CD8-positive, alpha-beta memory T cell (primary cell): ENCODE measurements around the gene NUP188. TPM values are rescaled to one million over a fixed set of nuclear protein-coding genes. Genes with fewer than 3 reads are reported as not detected.

Experiments
- CTCF ChIA-PET: fragments of 350-600 bp; sonication (Branson Sonifier 250); formaldehyde crosslinking; loops from one replicate; lab custom pipeline; 2021; ENCODE audit warnings: antibody characterized with exemption; lab: Charles Lee
- POLR2A ChIA-PET: fragments of 350-600 bp; sonication (Branson Sonifier 250); formaldehyde crosslinking; loops from one replicate; lab custom pipeline; 2021; ENCODE audit warnings: antibody characterized with exemption; lab: Charles Lee
- DNase-seq, 5 donors: peaks; one replicate each; pipeline versions ENCODE4 v3.0.0 to v3.0.0-alpha.2; 2020 to 2022; ENCODE audit warnings: mixed read lengths in 1 of 5
- H3K27ac ChIP-seq: one replicate; pipeline ENCODE4 v1.7.0; 2013; ENCODE audit warnings: low read depth, mild to moderate bottlenecking, low read length, moderate library complexity
- H3K27me3 ChIP-seq: 2 replicates; pipeline ENCODE4 v1.7.0; 2013; ENCODE audit warnings: low read length, mild to moderate bottlenecking; ENCODE audit not compliant: insufficient read depth, poor library complexity, severe bottlenecking
- H3K36me3 ChIP-seq: 2 replicates; pipeline ENCODE4 v1.7.0; 2013; ENCODE audit warnings: mild to moderate bottlenecking, low read length, moderate library complexity; ENCODE audit not compliant: insufficient read depth
- H3K4me1 ChIP-seq: 2 replicates; pipeline ENCODE4 v1.7.0; 2013; ENCODE audit warnings: mild to moderate bottlenecking, low read length, moderate library complexity; ENCODE audit not compliant: insufficient read depth
- H3K4me3 ChIP-seq: 2 replicates; pipeline ENCODE4 v1.7.0; 2013; ENCODE audit warnings: mild to moderate bottlenecking, low read length
- H3K9me3 ChIP-seq: 2 replicates; pipeline ENCODE4 v1.7.0; 2013; ENCODE audit warnings: mild to moderate bottlenecking, low read length
- H3K27ac Mint-ChIP-seq, 8 donors: one replicate each; pipeline ENCODE4 v1.8.0; 2020 to 2021; ENCODE audit warnings: mixed read lengths in 8 of 8, mild to moderate bottlenecking in 6 of 8, inconsistent platforms in 3 of 8, moderate library complexity in 3 of 8
- H3K27me3 Mint-ChIP-seq, 2 donors: one replicate each; pipeline ENCODE4 v1.8.0; 2020 to 2021; ENCODE audit warnings: mixed read lengths in 2 of 2, mild to moderate bottlenecking in 1 of 2, moderate library complexity in 1 of 2
- H3K36me3 Mint-ChIP-seq, 3 donors: one replicate each; pipeline ENCODE4 v1.8.0; 2020 to 2021; ENCODE audit warnings: mixed read lengths in 3 of 3, inconsistent platforms in 1 of 3, mild to moderate bottlenecking in 1 of 3
- H3K4me1 Mint-ChIP-seq, 3 donors: one replicate each; pipeline ENCODE4 v1.8.0; 2020 to 2021; ENCODE audit warnings: mixed read lengths in 3 of 3, inconsistent platforms in 1 of 3, mild to moderate bottlenecking in 1 of 3
- H3K4me3 Mint-ChIP-seq, 7 donors: one replicate each; pipeline ENCODE4 v1.8.0; 2020 to 2021; ENCODE audit warnings: mixed read lengths in 7 of 7, mild to moderate bottlenecking in 6 of 7, moderate library complexity in 4 of 7, inconsistent platforms in 2 of 7
- H3K9me3 Mint-ChIP-seq, 5 donors: one replicate each; pipeline ENCODE4 v1.8.0; 2020 to 2022; ENCODE audit warnings: mixed read lengths in 5 of 5, mild to moderate bottlenecking in 3 of 5, moderate library complexity in 2 of 5, inconsistent platforms in 1 of 5
- polyA plus RNA-seq: library from polyadenylated mRNA; unstranded; fragments of 300-500 nt; fragmentation: Illumina TruSeq; gene quantifications from one replicate; pipeline ENCODE4 v1.2.3, GENCODE V29; 2021
- total RNA-seq, 2 experiments: library from RNA; stranded (reverse); gene quantifications; one replicate each; pipeline ENCODE4 v1.2.3, GENCODE V29; 2021

NUP188 gene
- total and polyA plus RNA-seq, 3 experiments from 2014 or later: 41.3 to 150 (median 144) TPM

DNA sequence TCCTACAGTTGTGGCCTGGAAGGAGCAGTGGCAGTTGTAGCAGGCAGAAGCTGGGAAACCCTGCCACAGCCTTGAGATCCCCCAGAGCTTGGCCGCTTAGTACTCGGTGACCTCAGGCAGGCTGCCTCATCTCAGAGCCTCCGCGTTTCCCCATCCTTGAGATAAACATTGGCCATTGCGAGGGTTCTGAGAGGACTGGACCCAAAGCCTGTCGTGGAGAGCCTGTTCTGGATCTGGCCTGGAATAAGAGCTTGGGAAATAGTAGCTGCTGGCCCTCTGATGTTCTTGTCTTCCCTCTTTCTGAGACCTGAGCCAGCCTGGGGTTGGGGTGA, 90.2 kb downstream of the NUP188 start:
- Histone ChIP-seq H3K9me3 (no peaks in the 10 kb centered on the region), H3K36me3 (peaks cover 11% of the 10 kb centered on the region), H3K27ac (peak overlapping the region; percentile 74), H3K27me3 (no peaks in the 10 kb centered on the region), H3K4me3 (peak overlapping the region; percentile 83), H3K4me1 (peaks cover 30% of the 10 kb centered on the region)
- no peaks in the 10 kb centered on the region for H3K9me3 Mint-ChIP-seq
- no peaks in the 10 kb centered on the region for H3K27me3 Mint-ChIP-seq
- ChIA-PET POLR2A (interaction anchor here (1.1 kb wide), 1 partner anchor 10 kb away, joined by 7 read pairs; the partner anchor contains the start of gene SH3GLB2), CTCF (interaction anchor here (0.6 to 1.0 kb wide), 2 partner anchors 9 to 94 kb away, joined by 3 read pairs; partner anchors contain the start of gene SH3GLB2)
- H3K4me3 Mint-ChIP-seq: peak overlapping the region; percentile 95 to 100 (median 97)
- peak overlapping the region in 5 of 8 donors; percentile 29 to 65 (median 44) for H3K27ac Mint-ChIP-seq
- no peak for DNase-seq
- H3K4me1 Mint-ChIP-seq: peaks cover 36 to 48% (median 38%) of the 10 kb centered on the region in 3 donors
- peaks cover 0 to 29% (median 3%) of the 10 kb centered on the region in 3 donors for H3K36me3 Mint-ChIP-seq

DNA sequence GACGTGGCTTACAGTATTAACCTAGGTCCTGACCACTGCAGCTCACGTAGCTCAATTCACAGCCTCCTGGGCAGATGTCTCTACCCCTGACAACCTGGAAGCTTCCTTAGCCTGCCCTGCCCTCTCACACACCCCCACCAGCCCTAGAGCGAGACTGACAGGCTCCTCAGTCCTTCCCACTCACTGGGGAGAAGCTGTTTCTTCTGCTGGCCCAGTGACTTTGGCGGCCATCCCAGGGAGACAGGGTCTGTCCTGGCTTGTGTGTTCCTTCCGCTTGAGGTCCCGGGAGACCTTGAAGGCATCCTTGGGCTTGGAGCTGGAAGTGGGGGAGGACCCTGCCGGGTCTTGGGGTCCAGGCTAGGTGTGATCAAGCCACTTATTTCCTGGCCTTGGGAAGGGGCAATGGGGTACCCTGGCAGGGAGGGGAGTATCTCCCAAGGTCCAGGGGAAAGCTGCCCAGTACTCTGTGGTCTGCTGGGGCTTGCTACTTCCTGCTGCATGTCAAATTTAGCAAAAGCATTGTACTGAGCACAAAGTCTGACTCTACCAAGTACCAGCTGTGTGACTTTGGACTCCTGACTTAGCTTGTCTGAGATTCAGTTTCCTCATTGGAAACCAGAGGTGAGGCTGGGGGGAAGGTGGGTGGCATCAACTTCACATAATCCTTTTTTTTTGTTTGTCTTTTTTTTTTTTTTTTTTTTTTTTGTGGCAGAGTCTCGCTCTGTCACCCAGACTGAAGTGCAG, 90.8 kb downstream of the NUP188 start:
- Mint-ChIP-seq H3K36me3 (peaks cover 0 to 35% (median 3%) of the 10 kb centered on the region in 3 donors), H3K9me3 (no peaks in the 10 kb centered on the region), H3K4me1 (peaks cover 36 to 48% (median 38%) of the 10 kb centered on the region in 3 donors), H3K27ac (peak overlapping the region in 7 of 8 donors; percentile 21 to 68 (median 44)), H3K4me3 (peak overlapping the region; percentile 95 to 100 (median 97)), H3K27me3 (no peaks in the 10 kb centered on the region)
- Histone ChIP-seq H3K36me3 (peaks cover 11% of the 10 kb centered on the region), H3K9me3 (no peaks in the 10 kb centered on the region), H3K27ac (peak overlapping the region; percentile 74), H3K27me3 (no peaks in the 10 kb centered on the region), H3K4me1 (peaks cover 30% of the 10 kb centered on the region), H3K4me3 (no peak overlapping the region)
- no peak for DNase-seq
- ChIA-PET CTCF (interaction anchor here (0.6 to 1.0 kb wide), 3 partner anchors 10 to 93 kb away, joined by 3 read pairs; partner anchors contain the start of gene SH3GLB2), POLR2A (interaction anchor here (0.7 to 1.1 kb wide), 3 partner anchors 10 to 821 kb away, joined by 6 to 19 read pairs (median 7); partner anchors contain the start of gene SH3GLB2)

- peaks cover 30% of the 10 kb centered on the region for H3K4me1 ChIP-seq
- CTCF ChIA-PET: no interaction called here
- peaks cover 11% of the 10 kb centered on the region for H3K36me3 ChIP-seq
- H3K27me3 ChIP-seq: no peaks in the 10 kb centered on the region
- H3K9me3 ChIP-seq: no peaks in the 10 kb centered on the region
- POLR2A ChIA-PET: no interaction called here
- H3K4me3 ChIP-seq: no peak overlapping the region
- Mint-ChIP-seq H3K27me3 (no peaks in the 10 kb centered on the region), H3K9me3 (no peaks in the 10 kb centered on the region), H3K36me3 (peaks cover 4 to 44% (median 6%) of the 10 kb centered on the region in 3 donors), H3K27ac (peak overlapping the region in 1 of 8 donors; percentile 47), H3K4me3 (peak overlapping the region in 2 of 7 donors; percentile 68 to 71), H3K4me1 (peaks cover 36 to 48% (median 38%) of the 10 kb centered on the region in 3 donors)
- no peak for DNase-seq
- H3K27ac ChIP-seq: peak overlapping the region; percentile 31
These were observed 92.7 kb downstream of the NUP188 start for GRCh38 chr9:129040113-129040643.

DNA sequence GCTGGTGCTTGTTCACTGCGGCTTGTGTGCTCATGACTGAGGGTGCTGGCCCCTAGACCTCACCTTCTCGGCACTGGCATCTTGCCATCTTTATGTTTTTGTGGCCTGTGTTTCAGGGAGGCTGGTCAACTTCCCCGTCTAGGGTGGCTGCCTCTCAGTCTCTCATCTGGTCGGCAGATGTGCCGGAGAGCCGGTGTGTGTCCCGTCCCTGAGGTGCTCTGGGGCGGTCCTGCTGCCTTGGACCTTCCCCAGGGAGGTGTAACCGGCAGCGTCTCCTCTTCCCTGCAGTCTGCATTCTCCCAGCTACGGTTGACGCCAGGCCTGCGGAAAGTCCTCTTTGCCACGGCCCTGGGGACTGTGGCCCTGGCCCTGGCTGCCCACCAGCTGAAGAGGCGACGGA, 94.5 kb downstream of the NUP188 start:
- peaks cover 23 to 35% (median 29%) of the 10 kb centered on the region in 3 donors for H3K4me1 Mint-ChIP-seq
- Histone ChIP-seq H3K9me3 (no peaks in the 10 kb centered on the region), H3K27ac (no peak overlapping the region), H3K36me3 (peaks cover 11% of the 10 kb centered on the region), H3K4me1 (peaks cover 23% of the 10 kb centered on the region), H3K27me3 (no peaks in the 10 kb centered on the region), H3K4me3 (no peak overlapping the region)
- no peak for DNase-seq
- H3K9me3 Mint-ChIP-seq: no peaks in the 10 kb centered on the region
- H3K27me3 Mint-ChIP-seq: no peaks in the 10 kb centered on the region
- POLR2A ChIA-PET: no interaction called here
- CTCF ChIA-PET: no interaction called here
- peaks cover 4 to 43% (median 6%) of the 10 kb centered on the region in 3 donors for H3K36me3 Mint-ChIP-seq
- H3K27ac Mint-ChIP-seq: no peak overlapping the region
- no peak overlapping the region for H3K4me3 Mint-ChIP-seq

- H3K27ac Mint-ChIP-seq: peak overlapping the region in 1 of 8 donors; percentile 36
- peaks cover 0 to 69% (median 9%) of the 10 kb centered on the region in 3 donors for H3K36me3 Mint-ChIP-seq
- Histone ChIP-seq H3K9me3 (no peaks in the 10 kb centered on the region), H3K27ac (no peak overlapping the region), H3K4me1 (no peaks in the 10 kb centered on the region), H3K27me3 (no peaks in the 10 kb centered on the region), H3K36me3 (peaks cover 10% of the 10 kb centered on the region), H3K4me3 (no peak overlapping the region)
- no peak overlapping the region for H3K4me3 Mint-ChIP-seq
- no peaks in the 10 kb centered on the region for H3K4me1 Mint-ChIP-seq
- CTCF ChIA-PET: no interaction called here
- POLR2A ChIA-PET: no interaction called here
- H3K9me3 Mint-ChIP-seq: no peaks in the 10 kb centered on the region
- DNase-seq: no peak
- no peaks in the 10 kb centered on the region for H3K27me3 Mint-ChIP-seq
These were observed 105.1 kb downstream of the NUP188 start for GRCh38 chr9:129052592-129052991.

GRCh38 chr9:129053020-129053419, 105.5 kb downstream of the NUP188 start:
- H3K36me3 Mint-ChIP-seq: peaks cover 0 to 69% (median 11%) of the 10 kb centered on the region in 3 donors
- Histone ChIP-seq H3K4me1 (no peaks in the 10 kb centered on the region), H3K4me3 (no peak overlapping the region), H3K27me3 (no peaks in the 10 kb centered on the region), H3K36me3 (peaks cover 10% of the 10 kb centered on the region), H3K9me3 (no peaks in the 10 kb centered on the region), H3K27ac (no peak overlapping the region)
- DNase-seq: no peak
- H3K27me3 Mint-ChIP-seq: no peaks in the 10 kb centered on the region
- no peaks in the 10 kb centered on the region for H3K9me3 Mint-ChIP-seq
- ChIA-PET CTCF (no interaction called here), POLR2A (no interaction called here)
- no peak overlapping the region for H3K4me3 Mint-ChIP-seq
- no peaks in the 10 kb centered on the region for H3K4me1 Mint-ChIP-seq
- peak overlapping the region in 1 of 8 donors; percentile 43 for H3K27ac Mint-ChIP-seq

- no peaks in the 10 kb centered on the region for H3K4me1 ChIP-seq
- no peaks in the 10 kb centered on the region for H3K27me3 Mint-ChIP-seq
- no peaks in the 10 kb centered on the region for H3K9me3 Mint-ChIP-seq
- no peak overlapping the region for H3K27ac ChIP-seq
- ChIA-PET CTCF (no interaction called here), POLR2A (no interaction called here)
- peaks cover 5% of the 10 kb centered on the region for H3K36me3 ChIP-seq
- no peaks in the 10 kb centered on the region for H3K9me3 ChIP-seq
- no peaks in the 10 kb centered on the region for H3K27me3 ChIP-seq
- H3K27ac Mint-ChIP-seq: no peak overlapping the region
- no peaks in the 10 kb centered on the region for H3K4me1 Mint-ChIP-seq
- H3K4me3 Mint-ChIP-seq: no peak overlapping the region
- no peak overlapping the region for H3K4me3 ChIP-seq
- DNase-seq: no peak
- peaks cover 0 to 66% (median 11%) of the 10 kb centered on the region in 3 donors for H3K36me3 Mint-ChIP-seq
These were observed 106.8 kb downstream of the NUP188 start for GRCh38 chr9:129054163-129054851.
